Activated T-cell treated with anti-CD3 and anti-CD28 coated beads, Interleukin-2, amount 50 U/mL, for 72 hours (primary cell): Measurements from ENCODE around the gene ZNF121. TPM values are rescaled to one million over a fixed set of nuclear protein-coding genes. Genes with fewer than 3 reads are reported as not detected.
A peak's percentile ranks its signal among the peaks of the same experiment; 100 is the strongest.
"Not testable (repeated sequence)": the region's sequence is repeated elsewhere in the genome, so short reads cannot be mapped to it uniquely, and the experiment has no call there.

Experiments
- ATAC-seq, 2 donors: fragments of 150-1000 bp; cut with Tn5 transposase; replicated peaks in 1 of 2; 2 replicates each; pipeline ENCODE4 v1.10.0; 2021; ENCODE audit warnings: moderate library complexity in 2 of 2, mild to moderate bottlenecking in 1 of 2
- DNase-seq, 2 donors: peaks; one replicate each; pipeline ENCODE4 v3.0.0; 2021 to 2022; ENCODE audit warnings: mixed read lengths in 1 of 2
- H3K27ac Mint-ChIP-seq: one replicate; pipeline ENCODE4 v1.8.0; 2022; ENCODE audit warnings: mild to moderate bottlenecking, moderate library complexity, mixed read lengths
- H3K27me3 Mint-ChIP-seq: one replicate; pipeline ENCODE4 v1.8.0; 2022; ENCODE audit warnings: low read depth, mixed read lengths
- H3K36me3 Mint-ChIP-seq, 2 donors: one replicate each; pipeline ENCODE4 v1.8.0; 2022; ENCODE audit warnings: mixed read lengths in 2 of 2, mild to moderate bottlenecking in 1 of 2; ENCODE audit not compliant: insufficient read depth in 2 of 2
- H3K4me1 Mint-ChIP-seq: one replicate; pipeline ENCODE4 v1.8.0; 2022; ENCODE audit warnings: low read depth, mixed read lengths
- H3K4me3 Mint-ChIP-seq, 2 donors: one replicate each; pipeline ENCODE4 v1.8.0; 2022; ENCODE audit warnings: mild to moderate bottlenecking in 2 of 2, mixed read lengths in 2 of 2, moderate library complexity in 2 of 2
- H3K9me3 Mint-ChIP-seq, 2 donors: one replicate each; pipeline ENCODE4 v1.8.0; 2022; ENCODE audit warnings: mixed read lengths in 2 of 2
- total RNA-seq, 2 donors: library from RNA; stranded (reverse); gene quantifications; one replicate each; pipeline ENCODE4 v1.2.3, GENCODE V29; 2022

Gene ZNF121
- total RNA-seq, 2 donors from 2014 or later: 71.2 to 91.5 TPM

- peaks cover 4% of the 10 kb centered on the region for H3K4me1 Mint-ChIP-seq
- no peak for ATAC-seq
- peaks cover 57 to 88% of the 10 kb centered on the region in 2 donors for H3K36me3 Mint-ChIP-seq
- H3K27me3 Mint-ChIP-seq: no peaks in the 10 kb centered on the region
- DNase-seq: no peak
- no peak overlapping the region for H3K27ac Mint-ChIP-seq
- peaks cover 17 to 39% of the 10 kb centered on the region in 2 donors for H3K9me3 Mint-ChIP-seq
- no peak overlapping the region for H3K4me3 Mint-ChIP-seq
Observed at GRCh38 chr19:9570255-9570654, 14.0 kb downstream of the ZNF121 start.

- ATAC-seq: no peak
- Mint-ChIP-seq H3K4me1 (no peaks in the 10 kb centered on the region), H3K9me3 (peaks cover 27 to 28% of the 10 kb centered on the region in 2 donors), H3K27ac (peak overlapping the region; percentile 68), H3K4me3 (no peak overlapping the region), H3K36me3 (peaks cover 59 to 90% of the 10 kb centered on the region in 2 donors), H3K27me3 (no peaks in the 10 kb centered on the region)
- DNase-seq: no peak
Observed at GRCh38 chr19:9566729-9567128, 17.6 kb downstream of the ZNF121 start.

- Mint-ChIP-seq H3K9me3 (peaks cover 24 to 27% of the 10 kb centered on the region in 2 donors), H3K27ac (peak overlapping the region; percentile 68), H3K4me1 (no peaks in the 10 kb centered on the region), H3K27me3 (no peaks in the 10 kb centered on the region), H3K4me3 (no peak overlapping the region), H3K36me3 (peaks cover 58 to 90% of the 10 kb centered on the region in 2 donors)
- no peak for ATAC-seq
- DNase-seq: no peak
Observed at GRCh38 chr19:9565900-9566705, 18.2 kb downstream of the ZNF121 start.

- H3K36me3 Mint-ChIP-seq: peaks cover 17 to 19% of the 10 kb centered on the region in 2 donors
- no peaks in the 10 kb centered on the region for H3K27me3 Mint-ChIP-seq
- no peak for ATAC-seq
- no peak overlapping the region for H3K27ac Mint-ChIP-seq
- DNase-seq: no peak
- H3K4me3 Mint-ChIP-seq: no peak overlapping the region
- no peaks in the 10 kb centered on the region for H3K4me1 Mint-ChIP-seq
- peaks cover 11 to 17% of the 10 kb centered on the region in 2 donors for H3K9me3 Mint-ChIP-seq
Observed at GRCh38 chr19:9552536-9553274, 31.6 kb downstream of the ZNF121 start.

- Mint-ChIP-seq H3K27ac (no peak overlapping the region), H3K4me3 (no peak overlapping the region), H3K36me3 (peaks cover 20% of the 10 kb centered on the region in 2 donors), H3K27me3 (no peaks in the 10 kb centered on the region), H3K9me3 (peaks cover 10 to 19% of the 10 kb centered on the region in 2 donors), H3K4me1 (no peaks in the 10 kb centered on the region)
- ATAC-seq: no peak
- no peak for DNase-seq
Observed at GRCh38 chr19:9547870-9548269, 36.4 kb downstream of the ZNF121 start.

- not testable (repeated sequence) for ATAC-seq
Observed at GRCh38 chr19:9541281-9541680, 43.0 kb downstream of the ZNF121 start.

GRCh38 chr19:9539921-9540320 is 44.4 kb downstream of the ZNF121 start:
- Mint-ChIP-seq H3K4me1 (peaks cover 12% of the 10 kb centered on the region), H3K9me3 (peaks cover 14 to 21% of the 10 kb centered on the region in 2 donors), H3K4me3 (peak overlapping the region; percentile 50 to 96), H3K36me3 (peaks cover 32 to 44% of the 10 kb centered on the region in 2 donors)
- H3K27me3 Mint-ChIP-seq, H3K27ac Mint-ChIP-seq, ATAC-seq, DNase-seq: not testable (repeated sequence)

More at GRCh38 chr19:9541281-9541680, 43.0 kb downstream of the ZNF121 start:
- H3K4me1 Mint-ChIP-seq: peaks cover 12% of the 10 kb centered on the region
- not testable (repeated sequence) for H3K27me3 Mint-ChIP-seq, H3K27ac Mint-ChIP-seq, DNase-seq, H3K4me3 Mint-ChIP-seq
- H3K9me3 Mint-ChIP-seq: peaks cover 11 to 17% of the 10 kb centered on the region in 2 donors
- H3K36me3 Mint-ChIP-seq: peaks cover 21 to 30% of the 10 kb centered on the region in 2 donors

- not testable (repeated sequence) for H3K27me3 Mint-ChIP-seq, DNase-seq, H3K27ac Mint-ChIP-seq, ATAC-seq
- peaks cover 14 to 21% of the 10 kb centered on the region in 2 donors for H3K9me3 Mint-ChIP-seq
- H3K4me1 Mint-ChIP-seq: peaks cover 12% of the 10 kb centered on the region
- peak overlapping the region; percentile 27 to 96 for H3K4me3 Mint-ChIP-seq
- H3K36me3 Mint-ChIP-seq: peaks cover 36 to 51% of the 10 kb centered on the region in 2 donors
Observed at GRCh38 chr19:9539201-9539600, 45.1 kb downstream of the ZNF121 start.

GRCh38 chr19:9538183-9539058 is 45.9 kb downstream of the ZNF121 start, which contains the start of gene ZNF426:
Gene ZNF426, minus strand, starts transcription at chr19:9538645. Its CDS starts 2,413 bp downstream, at chr19:9536232.
- Mint-ChIP-seq H3K36me3 (peaks cover 42 to 58% of the 10 kb centered on the region in 2 donors), H3K4me1 (peaks cover 12% of the 10 kb centered on the region), H3K4me3 (peak within 1 kb of the TSS; percentile 96 to 98), H3K27me3 (no peaks in the 10 kb centered on the region), H3K9me3 (peaks cover 14 to 26% of the 10 kb centered on the region in 2 donors), H3K27ac (peak within 1 kb of the TSS; percentile 99)
- ATAC-seq (peak; percentile 92 to 97), DNase-seq (peak; percentile 85 to 89)

- H3K27ac Mint-ChIP-seq: no peak overlapping the region
- H3K4me1 Mint-ChIP-seq: peaks cover 12% of the 10 kb centered on the region
- H3K36me3 Mint-ChIP-seq: peaks cover 61 to 82% of the 10 kb centered on the region in 2 donors
- DNase-seq (no peak), ATAC-seq (no peak)
- H3K4me3 Mint-ChIP-seq: no peak overlapping the region
- peaks cover 17 to 37% of the 10 kb centered on the region in 2 donors for H3K9me3 Mint-ChIP-seq
- H3K27me3 Mint-ChIP-seq: no peaks in the 10 kb centered on the region
Observed at GRCh38 chr19:9535934-9536333, 48.4 kb downstream of the ZNF121 start.

GRCh38 chr19:9531933-9532332 is 52.4 kb downstream of the ZNF121 start:
- H3K9me3 Mint-ChIP-seq: peaks cover 15 to 40% of the 10 kb centered on the region in 2 donors
- peak; percentile 74 to 78 for ATAC-seq

GRCh38 chr19:9528757-9529336 is 55.5 kb downstream of the ZNF121 start:
- no peak overlapping the region for H3K4me3 Mint-ChIP-seq
- no peak overlapping the region for H3K27ac Mint-ChIP-seq
- H3K4me1 Mint-ChIP-seq: no peaks in the 10 kb centered on the region
- DNase-seq (no peak), ATAC-seq (no peak)
- no peaks in the 10 kb centered on the region for H3K27me3 Mint-ChIP-seq
- H3K9me3 Mint-ChIP-seq: peaks cover 22 to 50% of the 10 kb centered on the region in 2 donors
- H3K36me3 Mint-ChIP-seq: peaks cover 67 to 79% of the 10 kb centered on the region in 2 donors

More at GRCh38 chr19:9531933-9532332, 52.4 kb downstream of the ZNF121 start:
- Mint-ChIP-seq H3K27me3 (no peaks in the 10 kb centered on the region), H3K4me1 (no peaks in the 10 kb centered on the region), H3K4me3 (no peak overlapping the region), H3K36me3 (peaks cover 68 to 89% of the 10 kb centered on the region in 2 donors), H3K27ac (no peak overlapping the region)
- peak in 1 of 2 donors; percentile 19 for DNase-seq
